Skeletal muscle satellite cell (primary cell): ENCODE results near the gene AXL.
"Not testable (repeated sequence)": the region's sequence is repeated elsewhere in the genome, so short reads cannot be mapped to it uniquely, and the experiment has no call there.

Experiments used
- H3K27me3 ChIP-seq: 2 replicates; pipeline ENCODE4 v1.7.0; 2013; ENCODE audit warnings: low read length; ENCODE audit not compliant: control insufficient read depth, insufficient read depth
- H3K36me3 ChIP-seq: 2 replicates; pipeline ENCODE4 v1.7.0; 2013; ENCODE audit warnings: mild to moderate bottlenecking, control low read depth, low read length; ENCODE audit not compliant: insufficient read depth
- H3K4me1 ChIP-seq: 2 replicates; pipeline ENCODE4 v1.7.0; 2013; ENCODE audit warnings: low read length; ENCODE audit not compliant: control insufficient read depth, insufficient read depth
- H3K4me2 ChIP-seq: 2 replicates; pipeline ENCODE4 v1.7.0; 2013; ENCODE audit warnings: mild to moderate bottlenecking, low read length
- H3K4me3 ChIP-seq: 2 replicates; pipeline ENCODE4 v1.7.0; 2013; ENCODE audit warnings: low read length
- H3K9ac ChIP-seq: 2 replicates; pipeline ENCODE4 v1.7.0; 2013; ENCODE audit warnings: mild to moderate bottlenecking, low read depth, low read length, moderate library complexity
- H3K9me3 ChIP-seq: replicated peaks from 2 replicates; pipeline ENCODE4 v1.7.0; 2013; ENCODE audit warnings: mild to moderate bottlenecking, control low read depth, low read length

The AXL gene

GRCh38 chr19:41193430-41194156 is 25.4 kb upstream of the AXL start:
- no peaks in the 10 kb centered on the region for H3K9me3 ChIP-seq
- H3K4me3 ChIP-seq, result no peak overlapping the region
- no peaks in the 10 kb centered on the region for H3K4me1 ChIP-seq
- peaks cover 59% of the 10 kb centered on the region for H3K27me3 ChIP-seq
- no peaks in the 10 kb centered on the region for H3K36me3 ChIP-seq
- no peak overlapping the region for H3K9ac ChIP-seq
- peak overlapping the region; percentile 56 for H3K4me2 ChIP-seq

GRCh38 chr19:41194157-41194552 is 24.9 kb upstream of the AXL start:
- Histone ChIP-seq H3K9me3 (no peaks in the 10 kb centered on the region), H3K4me2 (no peak overlapping the region), H3K4me1 (no peaks in the 10 kb centered on the region), H3K9ac (no peak overlapping the region), H3K4me3 (no peak overlapping the region), H3K36me3 (no peaks in the 10 kb centered on the region), H3K27me3 (peaks cover 64% of the 10 kb centered on the region)

GRCh38 chr19:41195675-41196497 is 23.1 kb upstream of the AXL start:
- H3K4me3 ChIP-seq, result no peak overlapping the region
- H3K9me3 ChIP-seq, result no peaks in the 10 kb centered on the region
- no peaks in the 10 kb centered on the region for H3K36me3 ChIP-seq
- no peak overlapping the region for H3K4me2 ChIP-seq
- peaks cover 9% of the 10 kb centered on the region for H3K4me1 ChIP-seq
- peaks cover 51% of the 10 kb centered on the region for H3K27me3 ChIP-seq
- H3K9ac ChIP-seq, result no peak overlapping the region

GRCh38 chr19:41198559-41198958 is 20.5 kb upstream of the AXL start:
- H3K4me1 ChIP-seq, result peaks cover 9% of the 10 kb centered on the region
- no peak overlapping the region for H3K4me2 ChIP-seq
- H3K36me3 ChIP-seq, result no peaks in the 10 kb centered on the region
- H3K9me3 ChIP-seq, result no peaks in the 10 kb centered on the region
- H3K27me3 ChIP-seq, result peaks cover 26% of the 10 kb centered on the region
- no peak overlapping the region for H3K9ac ChIP-seq
- H3K4me3 ChIP-seq, result no peak overlapping the region

- Histone ChIP-seq H3K9me3 (no peaks in the 10 kb centered on the region), H3K4me1 (peaks cover 28% of the 10 kb centered on the region), H3K9ac (no peak overlapping the region), H3K4me3 (no peak overlapping the region), H3K27me3 (peaks cover 7% of the 10 kb centered on the region), H3K36me3 (no peaks in the 10 kb centered on the region), H3K4me2 (no peak overlapping the region)
These were observed 15.7 kb upstream of the AXL start for GRCh38 chr19:41203371-41203770.

GRCh38 chr19:41204338-41204737 is 14.7 kb upstream of the AXL start:
- not testable (repeated sequence) for H3K4me2 ChIP-seq, H3K9me3 ChIP-seq, H3K27me3 ChIP-seq, H3K36me3 ChIP-seq, H3K9ac ChIP-seq, H3K4me3 ChIP-seq
- H3K4me1 ChIP-seq, result peaks cover 28% of the 10 kb centered on the region

- Histone ChIP-seq H3K27me3 (no peaks in the 10 kb centered on the region), H3K9ac (no peak overlapping the region), H3K4me2 (peak overlapping the region; percentile 43), H3K9me3 (no peaks in the 10 kb centered on the region), H3K36me3 (no peaks in the 10 kb centered on the region), H3K4me1 (peaks cover 19% of the 10 kb centered on the region), H3K4me3 (no peak overlapping the region)
These were observed 13.0 kb upstream of the AXL start for GRCh38 chr19:41205995-41206394.

GRCh38 chr19:41206456-41206855 is 12.6 kb upstream of the AXL start:
- peaks cover 19% of the 10 kb centered on the region for H3K4me1 ChIP-seq
- H3K9ac ChIP-seq, result no peak overlapping the region
- H3K4me2 ChIP-seq, result peak overlapping the region; percentile 43

GRCh38 chr19:41206926-41207750 is 11.9 kb upstream of the AXL start:
- Histone ChIP-seq H3K4me2 (peak overlapping the region; percentile 43), H3K27me3 (no peaks in the 10 kb centered on the region), H3K36me3 (no peaks in the 10 kb centered on the region), H3K9me3 (no peaks in the 10 kb centered on the region), H3K9ac (no peak overlapping the region), H3K4me1 (peaks cover 19% of the 10 kb centered on the region), H3K4me3 (no peak overlapping the region)

More at GRCh38 chr19:41206456-41206855, 12.6 kb upstream of the AXL start:
- Histone ChIP-seq H3K4me3 (no peak overlapping the region), H3K36me3 (no peaks in the 10 kb centered on the region), H3K27me3 (no peaks in the 10 kb centered on the region), H3K9me3 (no peaks in the 10 kb centered on the region)

GRCh38 chr19:41214161-41214560 is 4.9 kb upstream of the AXL start:
- H3K9me3 ChIP-seq, result no peaks in the 10 kb centered on the region
- no peak overlapping the region for H3K4me3 ChIP-seq

GRCh38 chr19:41217741-41218140 is 1.3 kb upstream of the AXL start:
- no peaks in the 10 kb centered on the region for H3K9me3 ChIP-seq

More at GRCh38 chr19:41214161-41214560, 4.9 kb upstream of the AXL start:
- H3K27me3 ChIP-seq, result no peaks in the 10 kb centered on the region
- peaks cover 5% of the 10 kb centered on the region for H3K4me1 ChIP-seq
- no peak overlapping the region for H3K9ac ChIP-seq
- H3K36me3 ChIP-seq, result no peaks in the 10 kb centered on the region
- H3K4me2 ChIP-seq, result no peak overlapping the region

More at GRCh38 chr19:41217741-41218140, 1.3 kb upstream of the AXL start:
- H3K4me2 ChIP-seq, result no peak overlapping the region
- no peaks in the 10 kb centered on the region for H3K27me3 ChIP-seq
- H3K9ac ChIP-seq, result no peak overlapping the region
- peaks cover 25% of the 10 kb centered on the region for H3K4me1 ChIP-seq
- no peak overlapping the region for H3K4me3 ChIP-seq
- peaks cover 23% of the 10 kb centered on the region for H3K36me3 ChIP-seq
